Lower leg skin (tissue), 4 donors: Measurements from ENCODE around the gene SPSB1. TPM values are rescaled to one million over a fixed set of nuclear protein-coding genes. Genes with fewer than 3 reads are reported as not detected.

Experiments
- DNase-seq, 2 donors: peaks; one replicate each; pipeline ENCODE4 v3.0.0-alpha.2; 2019; ENCODE audit warnings: low spot score in 2 of 2
- H3K4me3 ChIP-seq: fragments of 200-600 bp; sonication (generic); 2 replicates; pipeline ENCODE4 v1.5.1; 2017; ENCODE audit warnings: mild to moderate bottlenecking, low read depth; ENCODE audit not compliant: poor library complexity, severe bottlenecking
- POLR2A ChIP-seq, 2 donors: fragments of 450-650 bp; IDR thresholded peaks; one replicate each; pipeline ENCODE4 v1.6.1; 2016 to 2017; ENCODE audit warnings: antibody characterized with exemption in 2 of 2, mild to moderate bottlenecking in 1 of 2, moderate library complexity in 1 of 2
- WGBS, 2 donors: methylation state at CpG; one replicate each; pipeline ENCODE4 v1.1.5; 2018; 5-methylcytosine and 5-hydroxymethylcytosine counted together
- intact Hi-C: fragments of 100-400 bp; cut with DNase I; formaldehyde crosslinking; loops from one replicate; pipeline ENCODE4 v1.15.0; 2023; ENCODE audit warnings: low total_unique reads
- total RNA-seq, 4 donors: library from RNA; depleted of rRNA; stranded (reverse); fragments of >200 nt; gene quantifications; one replicate each; pipeline ENCODE4 v1.1.0, GENCODE V29; 2016
- TF ChIP-seq, protein P1 (sequence below), 3 donors: fragments of 450-650 bp; IDR thresholded peaks; one replicate each; pipeline ENCODE4 v1.5.1; 2016; ENCODE audit warnings: antibody characterized with exemption in 3 of 3, mild to moderate bottlenecking in 3 of 3, moderate library complexity in 2 of 3

Gene SPSB1
- total RNA-seq, 4 donors from 2014 or later, result 25.3 to 75.5 (median 45.3) TPM

DNA sequence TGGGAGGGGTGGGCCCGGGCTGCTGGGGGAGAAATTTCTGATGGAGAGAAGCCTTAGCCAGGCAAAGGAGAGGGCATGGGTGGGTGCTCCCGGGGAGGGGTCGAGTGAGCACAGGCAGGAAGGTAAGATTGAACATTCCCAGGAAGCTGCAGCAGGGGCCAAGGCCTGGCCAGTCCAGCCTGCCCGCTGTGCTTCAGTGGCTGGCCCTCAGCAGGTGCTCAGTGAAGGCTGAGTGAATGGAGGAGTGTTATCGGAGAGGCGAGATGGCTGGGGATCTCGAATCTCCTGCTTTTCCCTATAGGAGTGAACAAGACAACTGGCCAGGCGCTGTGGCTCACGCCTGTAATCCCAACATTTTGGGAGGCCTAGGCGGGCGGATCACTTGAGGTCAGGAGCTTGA is 20.9 kb downstream of the SPSB1 start:
- H3K4me3 ChIP-seq, result no peak overlapping the region
- no peak for TF ChIP-seq POLR2A (IDR thresholded peaks at IDR 0.05)
- TF ChIP-seq, protein P1, sequence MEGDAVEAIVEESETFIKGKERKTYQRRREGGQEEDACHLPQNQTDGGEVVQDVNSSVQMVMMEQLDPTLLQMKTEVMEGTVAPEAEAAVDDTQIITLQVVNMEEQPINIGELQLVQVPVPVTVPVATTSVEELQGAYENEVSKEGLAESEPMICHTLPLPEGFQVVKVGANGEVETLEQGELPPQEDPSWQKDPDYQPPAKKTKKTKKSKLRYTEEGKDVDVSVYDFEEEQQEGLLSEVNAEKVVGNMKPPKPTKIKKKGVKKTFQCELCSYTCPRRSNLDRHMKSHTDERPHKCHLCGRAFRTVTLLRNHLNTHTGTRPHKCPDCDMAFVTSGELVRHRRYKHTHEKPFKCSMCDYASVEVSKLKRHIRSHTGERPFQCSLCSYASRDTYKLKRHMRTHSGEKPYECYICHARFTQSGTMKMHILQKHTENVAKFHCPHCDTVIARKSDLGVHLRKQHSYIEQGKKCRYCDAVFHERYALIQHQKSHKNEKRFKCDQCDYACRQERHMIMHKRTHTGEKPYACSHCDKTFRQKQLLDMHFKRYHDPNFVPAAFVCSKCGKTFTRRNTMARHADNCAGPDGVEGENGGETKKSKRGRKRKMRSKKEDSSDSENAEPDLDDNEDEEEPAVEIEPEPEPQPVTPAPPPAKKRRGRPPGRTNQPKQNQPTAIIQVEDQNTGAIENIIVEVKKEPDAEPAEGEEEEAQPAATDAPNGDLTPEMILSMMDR (IDR thresholded peaks at IDR 0.05), result no peak
- intact Hi-C loops, result no loop called here
- no peak for DNase-seq
- WGBS, 2 donors, result 91 to 92% methylated on average over 11 of the region's 11 CpGs

DNA sequence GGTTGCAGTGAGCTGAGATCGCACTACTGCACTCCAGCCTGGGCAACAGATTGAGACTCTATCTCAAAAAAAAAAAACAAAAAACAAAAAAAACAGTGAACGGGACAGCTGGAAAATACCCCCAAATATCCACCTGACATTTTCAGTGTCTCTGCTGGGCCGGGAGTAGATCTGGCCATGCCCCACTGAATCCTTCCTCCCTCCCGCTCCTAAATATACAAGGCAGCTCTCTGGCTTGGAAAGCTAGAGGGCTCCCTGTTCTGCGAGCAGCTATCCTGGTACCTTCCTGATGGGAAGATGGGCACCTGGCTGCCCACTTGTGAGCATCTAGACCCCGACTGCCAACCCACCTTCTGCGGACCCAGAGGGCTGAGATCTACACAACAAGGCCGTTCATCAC is 21.4 kb downstream of the SPSB1 start:
- WGBS, 2 donors, result 83 to 88% methylated on average over 7 to 8 of the region's 8 CpGs
- TF ChIP-seq POLR2A (IDR thresholded peaks at IDR 0.05), result no peak
- TF ChIP-seq, protein P1 (IDR thresholded peaks at IDR 0.05), result no peak
- H3K4me3 ChIP-seq, result no peak overlapping the region
- no peak for DNase-seq
- intact Hi-C loops, result no loop called here

DNA sequence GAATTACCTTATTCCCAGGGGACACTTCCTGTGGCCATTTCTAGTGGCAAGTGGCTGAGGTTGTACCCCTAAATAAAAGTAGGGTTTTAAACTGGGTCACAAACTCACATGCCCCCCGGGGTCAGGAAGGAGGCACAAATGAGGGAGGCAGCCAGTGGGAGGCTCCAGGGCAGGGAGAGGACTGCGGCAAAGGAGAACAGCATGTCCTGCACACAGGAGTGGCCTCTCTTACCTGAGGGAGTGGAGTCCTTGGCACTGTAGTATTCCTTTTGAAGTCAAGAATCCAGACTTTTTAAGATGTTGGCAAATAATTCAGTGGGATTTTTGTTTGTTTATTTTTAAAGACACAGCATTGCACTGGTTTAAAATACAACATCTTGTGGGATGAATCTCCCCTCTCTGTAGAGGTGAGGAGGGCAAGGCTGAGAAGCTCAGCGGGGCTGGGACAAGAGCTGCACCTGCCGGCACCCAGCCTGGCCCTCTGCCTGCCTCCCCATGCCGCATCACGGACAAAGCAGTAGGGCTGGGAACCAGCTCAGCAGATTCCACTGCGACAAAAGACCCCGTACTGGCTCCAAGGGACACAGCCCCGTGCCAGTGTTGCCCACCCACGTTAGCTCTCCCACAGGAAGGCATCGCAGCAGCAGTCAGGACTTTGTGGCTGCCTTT is 22.2 kb downstream of the SPSB1 start:
- TF ChIP-seq POLR2A (IDR thresholded peaks at IDR 0.05), result no peak
- TF ChIP-seq, protein P1 (IDR thresholded peaks at IDR 0.05), result no peak
- no peak overlapping the region for H3K4me3 ChIP-seq
- DNase-seq, result no peak
- intact Hi-C loops, result no loop called here
- WGBS, 2 donors, result 87% methylated on average over 6 to 11 of the region's 11 CpGs

DNA sequence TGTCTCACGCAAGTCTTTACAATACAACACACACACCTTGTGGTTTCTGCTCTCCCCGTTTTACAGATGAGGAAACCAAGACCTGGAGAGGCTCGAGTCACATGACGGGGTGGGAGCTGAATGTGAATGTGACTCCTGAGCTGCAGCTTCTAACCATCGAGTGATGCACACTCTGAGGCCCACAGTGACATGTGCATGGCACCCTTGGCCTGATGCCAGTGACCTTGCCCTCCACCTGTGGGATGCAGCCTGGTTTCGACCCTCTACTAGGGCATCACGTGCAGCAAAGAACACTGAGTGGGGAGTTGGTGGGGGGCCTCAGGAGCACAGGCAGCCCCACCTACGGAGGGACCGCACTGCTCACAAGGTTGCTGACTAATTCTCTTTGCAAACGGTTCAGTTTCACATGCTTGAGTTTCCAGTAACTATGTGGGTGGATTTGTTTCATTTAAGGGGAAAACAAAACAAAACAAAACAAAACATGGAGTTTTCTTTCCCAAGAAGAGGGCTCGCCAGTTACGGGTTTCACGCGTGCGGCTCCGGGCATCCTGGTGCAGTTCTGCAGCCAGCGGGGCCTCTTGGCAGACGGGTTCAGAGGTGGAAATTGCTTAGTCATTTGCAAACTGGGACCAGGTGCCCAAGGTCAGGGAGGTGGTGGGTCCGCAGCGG is 22.9 kb downstream of the SPSB1 start:
- intact Hi-C loops, result no loop called here
- 33 to 47% methylated on average over 19 to 20 of the region's 20 CpGs for WGBS, 2 donors
- no peak for TF ChIP-seq POLR2A (IDR thresholded peaks at IDR 0.05)
- TF ChIP-seq, protein P1 (IDR thresholded peaks at IDR 0.05), result no peak
- H3K4me3 ChIP-seq, result no peak overlapping the region
- no peak for DNase-seq

DNA sequence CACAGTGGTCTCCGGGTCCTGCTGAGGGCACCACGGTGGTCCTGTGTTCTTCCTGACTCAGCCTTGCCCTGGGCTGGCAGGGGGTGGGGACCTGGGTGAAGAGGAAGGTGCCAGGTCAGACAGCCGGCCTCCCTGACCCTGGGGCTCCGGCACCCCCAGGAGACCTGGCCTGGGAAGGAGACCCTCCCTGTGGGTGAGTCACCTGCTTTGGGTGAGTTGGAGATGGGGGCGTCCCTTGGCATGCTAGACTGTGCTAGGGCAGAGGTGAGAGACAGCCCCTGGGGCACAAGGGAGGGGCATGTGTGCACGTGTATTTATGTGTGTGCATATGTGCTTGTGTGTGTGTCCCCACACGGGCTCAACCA is 23.4 kb downstream of the SPSB1 start:
- TF ChIP-seq POLR2A (IDR thresholded peaks at IDR 0.05), result no peak
- TF ChIP-seq, protein P1 (IDR thresholded peaks at IDR 0.05), result no peak
- DNase-seq, result no peak
- no peak overlapping the region for H3K4me3 ChIP-seq
- intact Hi-C loops, result no loop called here
- WGBS, 2 donors, result 37 to 51% methylated on average over 4 to 7 of the region's 7 CpGs
